HCT116 (cell line): ENCODE results near the gene CYP2S1. TPM values are rescaled to one million over a fixed set of nuclear protein-coding genes. Genes with fewer than 3 reads are reported as not detected.

Experiments
- ATAC-seq: fragments of 200-7000 bp; cut with Tn5 transposase; 2 replicates; pipeline ENCODE4 v1.9.1; 2020; ENCODE audit warnings: mild to moderate bottlenecking, moderate library complexity
- BruUV-seq: library from RNA; stranded (reverse); fragments of 400-500 nt; replicated peaks from 2 replicates; lab custom pipeline; 2021; lab: Mats Ljungman, UMichigan
- CTCF ChIA-PET: fragments of 300-600 bp; sonication (Branson Sonifier 250); formaldehyde crosslinking; loops from one replicate; lab custom pipeline; 2021; ENCODE audit warnings: antibody characterized with exemption; lab: Charles Lee
- POLR2A ChIA-PET: fragments of 300-600, 350-600 bp; sonication (Branson Sonifier 250); formaldehyde crosslinking; loops from one replicate; lab custom pipeline; 2021; ENCODE audit warnings: antibody characterized with exemption; lab: Charles Lee
- RAD21 ChIA-PET, 2 experiments: fragments of 300-600 bp; sonication (Branson Sonifier 250); formaldehyde crosslinking; loops; one replicate each; lab custom pipeline; 2023; ENCODE audit warnings: low total read pairs in 2 of 2; ENCODE audit not compliant: uncharacterized antibody in 2 of 2, unreplicated experiment in 2 of 2, low non-redundant PET in 1 of 2; lab: Charles Lee
- DNase-seq: peaks from one replicate; pipeline ENCODE4 v3.0.0-alpha.2; 2010; ENCODE audit warnings: low read depth, low spot score
- H2AFZ ChIP-seq: fragments of 200-600 bp; shearing (Covaris generic), sonication (generic); 2 replicates; pipeline ENCODE4 v1.6.1; 2017; ENCODE audit warnings: low read depth, mixed run types, mixed read lengths, antibody characterized with exemption, low read length; ENCODE audit not compliant: poor library complexity, severe bottlenecking
- H3K27ac ChIP-seq: 2 replicates; pipeline ENCODE4 v1.5.1; 2012; ENCODE audit warnings: low read depth, low read length
- H3K27me3 ChIP-seq: fragments of 200-600 bp; sonication (generic); 2 replicates; pipeline ENCODE4 v1.6.1; 2016; ENCODE audit warnings: mixed run types, low read length, mixed read lengths; ENCODE audit not compliant: insufficient read depth
- H3K36me3 ChIP-seq, 2 experiments: fragments of 200-500 bp in 1 of 2; fragments of 200-600 bp in 1 of 2; sonication (Bioruptor generic) in 1 of 2; sonication (generic) in 1 of 2; 2 replicates each; pipeline versions ENCODE4 v1.5.1 to v1.6.1; 2014 to 2016; ENCODE audit warnings: low read length in 2 of 2, inconsistent platforms in 1 of 2, mixed read lengths in 1 of 2, mixed run types in 1 of 2; ENCODE audit not compliant: insufficient read depth in 2 of 2, control insufficient read depth in 1 of 2
- H3K4me1 ChIP-seq, 2 experiments: fragments of 200-600 bp in 1 of 2; sonication (generic) in 1 of 2; 2 replicates each; pipeline versions ENCODE4 v1.5.1 to v1.6.1; 2012 to 2017; ENCODE audit warnings: low read length in 2 of 2, inconsistent platforms in 1 of 2, mild to moderate bottlenecking in 1 of 2, mixed read lengths in 1 of 2, mixed run types in 1 of 2, moderate library complexity in 1 of 2; ENCODE audit not compliant: insufficient read depth in 2 of 2, control insufficient read depth in 1 of 2
- H3K4me2 ChIP-seq: fragments of 200-600 bp; sonication (generic); 2 replicates; pipeline ENCODE4 v1.6.1; 2017; ENCODE audit warnings: mixed run types, low read length, mixed read lengths
- H3K4me3 ChIP-seq, 2 experiments: fragments of 200-600 bp in 1 of 2; sonication (generic) in 1 of 2; replicated peaks in 1 of 2; 2 replicates each; pipeline ENCODE4 v1.5.1; 2011 to 2016; ENCODE audit warnings: low read length in 2 of 2, control low read depth in 1 of 2, low read depth in 1 of 2, mild to moderate bottlenecking in 1 of 2, mixed read lengths in 1 of 2, mixed run types in 1 of 2
- H3K79me2 ChIP-seq: fragments of 200-600 bp; sonication (generic); 2 replicates; pipeline ENCODE4 v1.6.1; 2017; ENCODE audit warnings: mild to moderate bottlenecking, mixed run types, low read length, moderate library complexity, mixed read lengths; ENCODE audit not compliant: insufficient read depth
- H3K9ac ChIP-seq: fragments of 200-600 bp; sonication (generic); 2 replicates; pipeline ENCODE4 v1.6.1; 2016; ENCODE audit warnings: low read length, mixed read lengths
- H3K9me2 ChIP-seq: fragments of 200-600 bp; sonication (generic), shearing (Covaris generic); 2 replicates; pipeline ENCODE4 v1.6.1; 2017; ENCODE audit warnings: mixed run types, mild to moderate bottlenecking, moderate library complexity; ENCODE audit not compliant: insufficient read depth
- H3K9me3 ChIP-seq, 2 experiments: fragments of 200-500 bp in 1 of 2; fragments of 200-600 bp in 1 of 2; sonication (Bioruptor generic) in 1 of 2; sonication (generic) in 1 of 2; 2 replicates each; pipeline ENCODE4 v1.6.1; 2014 to 2017; ENCODE audit warnings: low read length in 2 of 2, mixed read lengths in 2 of 2, inconsistent platforms in 1 of 2, low read depth in 1 of 2, mild to moderate bottlenecking in 1 of 2, mixed run types in 1 of 2, moderate library complexity in 1 of 2; ENCODE audit not compliant: control insufficient read depth in 1 of 2, insufficient read depth in 1 of 2
- H4K20me1 ChIP-seq: fragments of 200-600 bp; sonication (generic), shearing (Covaris generic); 2 replicates; pipeline ENCODE4 v1.6.1; 2017; ENCODE audit warnings: mixed run types, mild to moderate bottlenecking, moderate library complexity; ENCODE audit not compliant: insufficient read depth
- CEBPB ChIP-seq: IDR thresholded peaks from 2 replicates; pipeline ENCODE4 v1.6.1; 2012; ENCODE audit warnings: low read depth
- EGR1 ChIP-seq: IDR thresholded peaks from 2 replicates; pipeline ENCODE4 v1.6.1; 2012; ENCODE audit warnings: low read depth
- EZH2 ChIP-seq: fragments of 200-600 bp; sonication (generic); IDR thresholded peaks from 2 replicates; pipeline ENCODE4 v1.6.1; 2017; ENCODE audit warnings: antibody characterized with exemption, mixed run types
- JUND ChIP-seq: IDR thresholded peaks from 2 replicates; pipeline ENCODE4 v1.6.1; 2012
- MAX ChIP-seq: IDR thresholded peaks from 2 replicates; pipeline ENCODE4 v1.6.1; 2012
- POLR2AphosphoS5 ChIP-seq: IDR thresholded peaks from 2 replicates; pipeline ENCODE4 v1.6.1; 2011; ENCODE audit warnings: mild to moderate bottlenecking, low read depth, low read length, moderate library complexity
- RAD21 ChIP-seq: IDR thresholded peaks from 2 replicates; pipeline ENCODE4 v1.6.1; 2012; ENCODE audit warnings: low read depth, mild to moderate bottlenecking
- SIN3A ChIP-seq: IDR thresholded peaks from 2 replicates; pipeline ENCODE4 v1.6.1; 2012; ENCODE audit warnings: low read depth
- TCF7L2 ChIP-seq: IDR thresholded peaks from 2 replicates; pipeline ENCODE4 v1.7.0; 2011; ENCODE audit warnings: borderline replicate concordance, inconsistent platforms; ENCODE audit not compliant: insufficient read depth, insufficient read length; ENCODE audit errors: extremely low read depth
- YY1 ChIP-seq: IDR thresholded peaks from 2 replicates; pipeline ENCODE4 v1.6.1; 2011; ENCODE audit warnings: low read length, low read depth, moderate library complexity, mild to moderate bottlenecking; ENCODE audit not compliant: insufficient replicate concordance; ENCODE audit errors: extremely low read depth
- ZFX ChIP-seq: fragments of 450-650 bp; IDR thresholded peaks from 2 replicates; pipeline ENCODE4 v1.6.1; 2017
- intact Hi-C: fragments of 100-400 bp; cut with micrococcal nuclease; formaldehyde crosslinking; loops from 2 replicates; pipeline ENCODE4 v1.10.0; 2022
- total RNA-seq: library from RNA; stranded (reverse); gene quantifications from one replicate; pipeline ENCODE4 v1.2.1, GENCODE V29; 2021; ENCODE audit not compliant: unreplicated experiment
- TF ChIP-seq, protein P1 (sequence below), 3 experiments: fragments of 200-600 bp in 1 of 3; sonication (generic) in 1 of 3; IDR thresholded peaks in 2 of 3; conservative IDR thresholded peaks in 1 of 3; 2 replicates each; pipeline ENCODE4 v1.5.1; 2012 to 2017; ENCODE audit warnings: low read depth in 2 of 3, low read length in 2 of 3, antibody characterized with exemption in 1 of 3, borderline replicate concordance in 1 of 3, control low read depth in 1 of 3, mild to moderate bottlenecking in 1 of 3, mixed read lengths in 1 of 3, mixed run types in 1 of 3, moderate library complexity in 1 of 3; ENCODE audit not compliant: insufficient read depth in 1 of 3
- TF ChIP-seq, protein P2 (sequence below): IDR thresholded peaks from 2 replicates; pipeline ENCODE4 v1.6.1; 2012; ENCODE audit warnings: low read depth

CYP2S1 gene
- total RNA-seq, 1 experiment from 2014 or later: 17.6 TPM

- no peaks in the 10 kb centered on the region for H3K9me3 ChIP-seq
- H3K27ac ChIP-seq: no peak overlapping the region
- H3K79me2 ChIP-seq: no peaks in the 10 kb centered on the region
- POLR2A ChIA-PET: no interaction called here
- H3K9ac ChIP-seq: no peak overlapping the region
- no peak for TF ChIP-seq SIN3A
- TF ChIP-seq RAD21: no peak
- no peak for TF ChIP-seq POLR2AphosphoS5
- TF ChIP-seq, protein P1, sequence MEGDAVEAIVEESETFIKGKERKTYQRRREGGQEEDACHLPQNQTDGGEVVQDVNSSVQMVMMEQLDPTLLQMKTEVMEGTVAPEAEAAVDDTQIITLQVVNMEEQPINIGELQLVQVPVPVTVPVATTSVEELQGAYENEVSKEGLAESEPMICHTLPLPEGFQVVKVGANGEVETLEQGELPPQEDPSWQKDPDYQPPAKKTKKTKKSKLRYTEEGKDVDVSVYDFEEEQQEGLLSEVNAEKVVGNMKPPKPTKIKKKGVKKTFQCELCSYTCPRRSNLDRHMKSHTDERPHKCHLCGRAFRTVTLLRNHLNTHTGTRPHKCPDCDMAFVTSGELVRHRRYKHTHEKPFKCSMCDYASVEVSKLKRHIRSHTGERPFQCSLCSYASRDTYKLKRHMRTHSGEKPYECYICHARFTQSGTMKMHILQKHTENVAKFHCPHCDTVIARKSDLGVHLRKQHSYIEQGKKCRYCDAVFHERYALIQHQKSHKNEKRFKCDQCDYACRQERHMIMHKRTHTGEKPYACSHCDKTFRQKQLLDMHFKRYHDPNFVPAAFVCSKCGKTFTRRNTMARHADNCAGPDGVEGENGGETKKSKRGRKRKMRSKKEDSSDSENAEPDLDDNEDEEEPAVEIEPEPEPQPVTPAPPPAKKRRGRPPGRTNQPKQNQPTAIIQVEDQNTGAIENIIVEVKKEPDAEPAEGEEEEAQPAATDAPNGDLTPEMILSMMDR (IDR thresholded peaks at IDR 0.05 in 2 of 3, conservative IDR thresholded peaks at IDR 0.05 in 1 of 3; ENCODE audit: borderline replicate concordance in 1 of 3, insufficient read depth in 1 of 3, low read depth in 2 of 3, low read length in 2 of 3): no peak
- no peak for TF ChIP-seq YY1
- TF ChIP-seq, protein P2, sequence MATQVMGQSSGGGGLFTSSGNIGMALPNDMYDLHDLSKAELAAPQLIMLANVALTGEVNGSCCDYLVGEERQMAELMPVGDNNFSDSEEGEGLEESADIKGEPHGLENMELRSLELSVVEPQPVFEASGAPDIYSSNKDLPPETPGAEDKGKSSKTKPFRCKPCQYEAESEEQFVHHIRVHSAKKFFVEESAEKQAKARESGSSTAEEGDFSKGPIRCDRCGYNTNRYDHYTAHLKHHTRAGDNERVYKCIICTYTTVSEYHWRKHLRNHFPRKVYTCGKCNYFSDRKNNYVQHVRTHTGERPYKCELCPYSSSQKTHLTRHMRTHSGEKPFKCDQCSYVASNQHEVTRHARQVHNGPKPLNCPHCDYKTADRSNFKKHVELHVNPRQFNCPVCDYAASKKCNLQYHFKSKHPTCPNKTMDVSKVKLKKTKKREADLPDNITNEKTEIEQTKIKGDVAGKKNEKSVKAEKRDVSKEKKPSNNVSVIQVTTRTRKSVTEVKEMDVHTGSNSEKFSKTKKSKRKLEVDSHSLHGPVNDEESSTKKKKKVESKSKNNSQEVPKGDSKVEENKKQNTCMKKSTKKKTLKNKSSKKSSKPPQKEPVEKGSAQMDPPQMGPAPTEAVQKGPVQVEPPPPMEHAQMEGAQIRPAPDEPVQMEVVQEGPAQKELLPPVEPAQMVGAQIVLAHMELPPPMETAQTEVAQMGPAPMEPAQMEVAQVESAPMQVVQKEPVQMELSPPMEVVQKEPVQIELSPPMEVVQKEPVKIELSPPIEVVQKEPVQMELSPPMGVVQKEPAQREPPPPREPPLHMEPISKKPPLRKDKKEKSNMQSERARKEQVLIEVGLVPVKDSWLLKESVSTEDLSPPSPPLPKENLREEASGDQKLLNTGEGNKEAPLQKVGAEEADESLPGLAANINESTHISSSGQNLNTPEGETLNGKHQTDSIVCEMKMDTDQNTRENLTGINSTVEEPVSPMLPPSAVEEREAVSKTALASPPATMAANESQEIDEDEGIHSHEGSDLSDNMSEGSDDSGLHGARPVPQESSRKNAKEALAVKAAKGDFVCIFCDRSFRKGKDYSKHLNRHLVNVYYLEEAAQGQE: no peak
- TF ChIP-seq CEBPB: no peak
- TF ChIP-seq JUND: no peak
- TF ChIP-seq TCF7L2: no peak
- no peak for TF ChIP-seq EGR1
- no peak for TF ChIP-seq ZFX
- no peak for TF ChIP-seq MAX
- TF ChIP-seq EZH2: no peak
- CTCF ChIA-PET: interaction anchor here (5.2 kb wide), 1 partner anchor 55 kb away, joined by 70 read pairs; the partner anchor contains the start of gene HNRNPUL1
- DNase-seq: no peak
- no peak for ATAC-seq
- no peak overlapping the region for H2AFZ ChIP-seq
- H3K4me1 ChIP-seq: 0 out of 4 replicates have a peak, but pooled peaks cover 0 to 3% of the 10 kb centered on the region in 2 experiments
- H3K9me2 ChIP-seq: no peaks in the 10 kb centered on the region
- no peak overlapping the region for H3K4me3 ChIP-seq
- intact Hi-C loops: no loop called here
- BruUV-seq: TSS peak; percentile 74
- no peak overlapping the region for H3K4me2 ChIP-seq
- no peaks in the 10 kb centered on the region for H3K27me3 ChIP-seq
- RAD21 ChIA-PET: no interaction called here
- H4K20me1 ChIP-seq: no peaks in the 10 kb centered on the region
- H3K36me3 ChIP-seq: peaks cover 3 to 9% of the 10 kb centered on the region in 2 experiments; a peak in 3 of 4 replicates
Measured at GRCh38 chr19:41206926-41207750, 14.1 kb downstream of the CYP2S1 start.
